ENCODE measurements around the gene CSNK1G1.

The CSNK1G1 gene

GRCh38 chr15:64263567-64263966 lies 92.4 kb downstream of the CSNK1G1 start:
- H3K9ac ChIP-seq (ENCODE audit: low read depth, low read length): no peak overlapping the region
- no peaks in the 10 kb centered on the region for H3K36me3 ChIP-seq (ENCODE audit: insufficient read depth, low read length)
- H3K4me1 ChIP-seq (ENCODE audit: insufficient read depth, low read length): no peaks in the 10 kb centered on the region
- H3K27me3 ChIP-seq (ENCODE audit: insufficient read depth, low read length): no peaks in the 10 kb centered on the region
- no peak overlapping the region for H3K27ac ChIP-seq (ENCODE audit: low read depth, low read length)
- WGBS: 92% methylated on average over 1 of the region's 2 CpGs
- no peaks in the 10 kb centered on the region for H3K9me3 ChIP-seq (ENCODE audit: insufficient read depth, low read depth, low read length)
- no peak overlapping the region for H3K4me3 ChIP-seq (ENCODE audit: low read length)

GRCh38 chr15:64256051-64256450 lies 99.9 kb downstream of the CSNK1G1 start:
- Histone ChIP-seq H3K9ac (ENCODE audit: low read depth, low read length) (no peak overlapping the region), H3K4me1 (ENCODE audit: insufficient read depth, low read length) (peaks cover 9% of the 10 kb centered on the region; the same call in 1 of the 2 replicates), H3K4me3 (ENCODE audit: low read length) (no peak overlapping the region), H3K9me3 (ENCODE audit: insufficient read depth, low read depth, low read length) (no peaks in the 10 kb centered on the region), H3K27ac (ENCODE audit: low read depth, low read length) (no peak overlapping the region; the same call in 1 of the 2 replicates), H3K36me3 (ENCODE audit: insufficient read depth, low read length) (no peaks in the 10 kb centered on the region; the same call in none of the 2 replicates), H3K27me3 (ENCODE audit: insufficient read depth, low read length) (no peaks in the 10 kb centered on the region)
- 98% methylated on average over 3 of the region's 3 CpGs for WGBS

- no peaks in the 10 kb centered on the region for H3K9me3 ChIP-seq (ENCODE audit: insufficient read depth, low read depth, low read length)
- no peak overlapping the region for H3K4me3 ChIP-seq (ENCODE audit: low read length)
- H3K27ac ChIP-seq (ENCODE audit: low read depth, low read length): no peak overlapping the region
- H3K36me3 ChIP-seq (ENCODE audit: insufficient read depth, low read length): no peaks in the 10 kb centered on the region; the same call in none of the 2 replicates
- H3K27me3 ChIP-seq (ENCODE audit: insufficient read depth, low read length): no peaks in the 10 kb centered on the region
- H3K4me1 ChIP-seq (ENCODE audit: insufficient read depth, low read length): peaks cover 28% of the 10 kb centered on the region
- H3K9ac ChIP-seq (ENCODE audit: low read depth, low read length): no peak overlapping the region
Measured at GRCh38 chr15:64251658-64252057, 104.3 kb downstream of the CSNK1G1 start.

GRCh38 chr15:64251121-64251520 lies 104.9 kb downstream of the CSNK1G1 start:
- H3K27ac ChIP-seq (ENCODE audit: low read depth, low read length): no peak overlapping the region
- no peaks in the 10 kb centered on the region for H3K27me3 ChIP-seq (ENCODE audit: insufficient read depth, low read length)
- no peaks in the 10 kb centered on the region for H3K9me3 ChIP-seq (ENCODE audit: insufficient read depth, low read depth, low read length)
- H3K36me3 ChIP-seq (ENCODE audit: insufficient read depth, low read length): no peaks in the 10 kb centered on the region; the same call in 1 of the 2 replicates
- 81% methylated on average over 2 of the region's 2 CpGs for WGBS
- peaks cover 32% of the 10 kb centered on the region for H3K4me1 ChIP-seq (ENCODE audit: insufficient read depth, low read length)
- no peak overlapping the region for H3K4me3 ChIP-seq (ENCODE audit: low read length)
- H3K9ac ChIP-seq (ENCODE audit: low read depth, low read length): no peak overlapping the region

- H3K27ac ChIP-seq (ENCODE audit: low read depth, low read length): peak overlapping the region; percentile 9; the same call in 1 of the 2 replicates
Measured at GRCh38 chr15:64249883-64250575, 105.9 kb downstream of the CSNK1G1 start.

GRCh38 chr15:64249406-64249805 lies 106.6 kb downstream of the CSNK1G1 start:
- H3K9ac ChIP-seq (ENCODE audit: low read depth, low read length): no peak overlapping the region
- H3K27me3 ChIP-seq (ENCODE audit: insufficient read depth, low read length): no peaks in the 10 kb centered on the region
- H3K4me1 ChIP-seq (ENCODE audit: insufficient read depth, low read length): peaks cover 24% of the 10 kb centered on the region
- H3K27ac ChIP-seq (ENCODE audit: low read depth, low read length): peak overlapping the region; percentile 9
- H3K4me3 ChIP-seq (ENCODE audit: low read length): no peak overlapping the region
- WGBS: 92% methylated on average over 3 of the region's 3 CpGs
- no peaks in the 10 kb centered on the region for H3K9me3 ChIP-seq (ENCODE audit: insufficient read depth, low read depth, low read length)
- no peaks in the 10 kb centered on the region; the same call in 1 of the 2 replicates for H3K36me3 ChIP-seq (ENCODE audit: insufficient read depth, low read length)

More at GRCh38 chr15:64249883-64250575, 105.9 kb downstream of the CSNK1G1 start:
- Histone ChIP-seq H3K9me3 (ENCODE audit: insufficient read depth, low read depth, low read length) (no peaks in the 10 kb centered on the region), H3K9ac (ENCODE audit: low read depth, low read length) (no peak overlapping the region), H3K27me3 (ENCODE audit: insufficient read depth, low read length) (no peaks in the 10 kb centered on the region), H3K36me3 (ENCODE audit: insufficient read depth, low read length) (no peaks in the 10 kb centered on the region; the same call in 1 of the 2 replicates), H3K4me3 (ENCODE audit: low read length) (no peak overlapping the region), H3K4me1 (ENCODE audit: insufficient read depth, low read length) (peaks cover 24% of the 10 kb centered on the region)

- Histone ChIP-seq H3K9ac (ENCODE audit: low read depth, low read length) (peak overlapping the region; percentile 69), H3K4me3 (ENCODE audit: low read length) (peak overlapping the region; percentile 7; the same call in 1 of the 2 replicates), H3K27ac (ENCODE audit: low read depth, low read length) (peak overlapping the region; percentile 90), H3K27me3 (ENCODE audit: insufficient read depth, low read length) (no peaks in the 10 kb centered on the region), H3K4me1 (ENCODE audit: insufficient read depth, low read length) (peaks cover 24% of the 10 kb centered on the region), H3K36me3 (ENCODE audit: insufficient read depth, low read length) (no peaks in the 10 kb centered on the region; the same call in 1 of the 2 replicates), H3K9me3 (ENCODE audit: insufficient read depth, low read depth, low read length) (no peaks in the 10 kb centered on the region)
- 55% methylated on average over 2 of the region's 2 CpGs for WGBS
Measured at GRCh38 chr15:64247906-64248541, 107.9 kb downstream of the CSNK1G1 start.

GRCh38 chr15:64247535-64247905 lies 108.5 kb downstream of the CSNK1G1 start:
- Histone ChIP-seq H3K4me1 (ENCODE audit: insufficient read depth, low read length) (peaks cover 24% of the 10 kb centered on the region), H3K27ac (ENCODE audit: low read depth, low read length) (peak overlapping the region; percentile 90)

GRCh38 chr15:64246364-64247189 lies 109.4 kb downstream of the CSNK1G1 start:
- Histone ChIP-seq H3K36me3 (ENCODE audit: insufficient read depth, low read length) (no peaks in the 10 kb centered on the region; the same call in 1 of the 2 replicates), H3K9me3 (ENCODE audit: insufficient read depth, low read depth, low read length) (no peaks in the 10 kb centered on the region), H3K27me3 (ENCODE audit: insufficient read depth, low read length) (no peaks in the 10 kb centered on the region), H3K4me3 (ENCODE audit: low read length) (no peak overlapping the region), H3K27ac (ENCODE audit: low read depth, low read length) (peak overlapping the region; percentile 90), H3K9ac (ENCODE audit: low read depth, low read length) (peak overlapping the region; percentile 69), H3K4me1 (ENCODE audit: insufficient read depth, low read length) (peaks cover 24% of the 10 kb centered on the region)
- 61% methylated on average over 7 of the region's 9 CpGs for WGBS

More at GRCh38 chr15:64247535-64247905, 108.5 kb downstream of the CSNK1G1 start:
- Histone ChIP-seq H3K4me3 (ENCODE audit: low read length) (no peak overlapping the region), H3K27me3 (ENCODE audit: insufficient read depth, low read length) (no peaks in the 10 kb centered on the region), H3K9me3 (ENCODE audit: insufficient read depth, low read depth, low read length) (no peaks in the 10 kb centered on the region), H3K36me3 (ENCODE audit: insufficient read depth, low read length) (no peaks in the 10 kb centered on the region; the same call in 1 of the 2 replicates), H3K9ac (ENCODE audit: low read depth, low read length) (peak overlapping the region; percentile 69)

- no peaks in the 10 kb centered on the region for H3K36me3 ChIP-seq (ENCODE audit: insufficient read depth, low read length)
- no peak overlapping the region for H3K4me3 ChIP-seq (ENCODE audit: low read length)
- no peak overlapping the region for H3K27ac ChIP-seq (ENCODE audit: low read depth, low read length)
- peaks cover 24% of the 10 kb centered on the region for H3K4me1 ChIP-seq (ENCODE audit: insufficient read depth, low read length)
- no peaks in the 10 kb centered on the region for H3K27me3 ChIP-seq (ENCODE audit: insufficient read depth, low read length)
- H3K9ac ChIP-seq (ENCODE audit: low read depth, low read length): no peak overlapping the region
- 95% methylated on average over 4 of the region's 4 CpGs for WGBS
- no peaks in the 10 kb centered on the region for H3K9me3 ChIP-seq (ENCODE audit: insufficient read depth, low read depth, low read length)
Measured at GRCh38 chr15:64245405-64245804, 110.6 kb downstream of the CSNK1G1 start.

GRCh38 chr15:64237677-64238076 lies 118.3 kb downstream of the CSNK1G1 start:
- Histone ChIP-seq H3K36me3 (ENCODE audit: insufficient read depth, low read length) (no peaks in the 10 kb centered on the region), H3K27ac (ENCODE audit: low read depth, low read length) (no peak overlapping the region), H3K27me3 (ENCODE audit: insufficient read depth, low read length) (no peaks in the 10 kb centered on the region), H3K4me3 (ENCODE audit: low read length) (no peak overlapping the region), H3K4me1 (ENCODE audit: insufficient read depth, low read length) (no peaks in the 10 kb centered on the region; the same call in 1 of the 2 replicates), H3K9ac (ENCODE audit: low read depth, low read length) (no peak overlapping the region), H3K9me3 (ENCODE audit: insufficient read depth, low read depth, low read length) (no peaks in the 10 kb centered on the region)
- 93% methylated on average over 3 of the region's 3 CpGs for WGBS

Measured in HUES64 (cell line).